GM19452 (cell line): Measurements from ENCODE around the gene KITLG.
"Not testable (repeated sequence)": the region's sequence is repeated elsewhere in the genome, so short reads cannot be mapped to it uniquely, and the experiment has no call there.

ENCODE experiments used
- ATAC-seq: cut with Tn5 transposase; IDR thresholded peaks from one replicate; pipeline ENCODE4 v1.9.1; 2021; ENCODE audit not compliant: unreplicated experiment

Gene KITLG, protein sequence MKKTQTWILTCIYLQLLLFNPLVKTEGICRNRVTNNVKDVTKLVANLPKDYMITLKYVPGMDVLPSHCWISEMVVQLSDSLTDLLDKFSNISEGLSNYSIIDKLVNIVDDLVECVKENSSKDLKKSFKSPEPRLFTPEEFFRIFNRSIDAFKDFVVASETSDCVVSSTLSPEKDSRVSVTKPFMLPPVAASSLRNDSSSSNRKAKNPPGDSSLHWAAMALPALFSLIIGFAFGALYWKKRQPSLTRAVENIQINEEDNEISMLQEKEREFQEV

DNA sequence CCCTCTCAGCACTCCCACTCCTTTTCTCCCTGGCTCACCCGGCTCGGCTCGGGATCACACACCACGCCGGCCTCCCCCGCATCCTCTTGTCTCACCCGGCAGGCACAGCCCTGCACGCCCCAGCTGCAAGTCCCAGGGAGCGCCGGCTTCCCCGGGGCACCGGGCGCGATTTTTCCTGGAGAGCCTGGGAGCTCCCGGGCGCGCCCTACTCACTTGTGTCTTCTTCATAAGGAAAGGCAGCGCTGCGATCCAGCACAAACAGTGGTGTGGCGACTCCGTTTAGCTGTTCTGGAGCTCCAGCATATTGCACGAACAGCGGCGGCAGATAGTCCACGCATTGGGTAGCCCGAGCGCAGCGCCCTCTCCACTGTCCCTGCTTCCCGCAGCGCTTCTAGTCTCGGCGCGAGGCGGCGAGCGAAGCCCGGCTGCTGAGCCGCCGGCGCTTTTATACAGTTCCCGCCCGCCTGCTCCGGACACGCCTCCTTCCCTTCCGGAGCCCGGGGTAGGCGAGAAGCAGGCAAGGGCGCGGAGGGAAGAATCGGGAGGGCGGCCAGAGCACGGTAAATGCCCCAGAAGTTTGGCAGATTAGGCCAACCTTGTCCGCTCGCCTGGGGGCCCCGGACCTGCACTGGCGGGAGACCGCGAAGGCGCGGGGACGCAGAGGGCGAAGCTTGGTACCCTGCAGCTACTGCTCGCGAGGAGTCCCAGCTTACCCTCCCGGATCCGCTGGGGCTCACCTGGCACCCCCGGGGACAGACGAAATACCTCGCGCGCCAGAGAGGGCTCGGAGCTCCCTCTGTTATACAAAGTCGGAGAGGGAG, at the start of gene KITLG:
Gene KITLG (minus strand): TSS at position 421 of the 821 bp plus-strand sequence. CDS start 193 bp downstream, at position 228.
- peak; percentile 76 for ATAC-seq

DNA sequence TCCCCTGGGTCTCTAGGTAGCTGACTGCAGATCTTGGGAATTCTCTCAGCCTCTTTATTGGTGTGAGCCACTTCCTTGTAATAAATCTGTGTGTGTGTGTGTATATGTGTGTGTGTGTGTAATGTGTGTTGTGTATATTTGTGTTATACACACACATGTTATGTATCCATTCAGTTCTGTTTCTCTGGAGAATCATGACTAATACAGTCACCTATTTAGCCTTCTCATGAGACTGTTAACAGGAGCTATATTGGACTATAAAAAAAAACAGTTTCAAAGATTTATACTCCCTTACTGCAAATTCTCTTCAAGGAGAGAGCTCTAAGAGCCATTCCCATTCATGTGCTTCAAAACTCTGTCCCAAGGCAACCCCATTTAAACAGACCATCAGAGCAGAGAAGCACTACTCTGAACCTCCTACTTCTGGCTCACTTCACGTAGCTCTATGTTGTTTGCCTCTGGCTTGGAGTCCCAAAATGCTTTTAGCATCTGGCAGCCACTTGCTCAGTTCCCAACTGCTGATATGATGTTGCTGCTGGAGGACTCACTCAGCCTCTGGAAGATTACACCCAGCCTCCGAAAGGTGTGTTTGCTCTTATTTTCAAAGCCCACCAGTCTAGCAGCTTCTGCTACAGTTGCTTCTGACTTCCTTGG, 48.7 kb upstream of the KITLG start:
- no peak for ATAC-seq

DNA sequence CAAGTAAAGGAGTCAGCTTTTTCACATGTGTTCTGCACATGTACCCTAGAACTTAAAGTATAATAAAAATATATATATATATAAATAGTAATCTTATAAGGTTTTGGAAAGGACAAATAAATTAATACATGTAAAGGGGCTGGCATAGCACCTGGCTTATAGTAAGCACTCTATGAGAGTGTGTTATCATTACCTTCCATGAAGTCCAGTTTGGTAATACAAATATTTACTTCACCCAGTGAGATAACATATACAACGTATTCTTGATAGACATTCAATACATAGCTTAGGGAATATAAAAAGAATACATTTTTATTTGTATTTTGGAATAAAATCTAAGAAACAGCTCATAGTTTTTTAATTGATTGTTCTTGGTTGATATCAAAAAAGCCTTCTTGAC, 47.8 kb upstream of the KITLG start:
- not testable (repeated sequence) for ATAC-seq

DNA sequence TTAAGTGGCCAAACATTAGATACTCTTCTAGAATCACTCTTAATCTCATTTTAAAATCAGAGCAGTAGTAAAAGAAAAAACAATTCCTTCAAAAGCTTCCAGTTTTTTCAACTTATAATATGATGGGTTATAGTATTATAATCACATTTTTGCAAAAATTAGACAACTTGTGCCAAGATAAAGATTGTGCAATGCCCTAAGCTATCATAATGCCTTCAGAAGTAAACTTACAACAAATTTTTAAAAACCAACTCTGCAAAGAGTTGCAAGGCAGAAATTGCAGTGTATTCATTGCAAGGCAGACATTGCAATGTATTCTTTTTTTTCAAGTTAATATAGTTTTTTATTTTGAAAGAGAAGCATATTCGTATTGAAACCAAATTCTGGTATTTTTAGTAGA, 47.2 kb upstream of the KITLG start:
- no peak for ATAC-seq

DNA sequence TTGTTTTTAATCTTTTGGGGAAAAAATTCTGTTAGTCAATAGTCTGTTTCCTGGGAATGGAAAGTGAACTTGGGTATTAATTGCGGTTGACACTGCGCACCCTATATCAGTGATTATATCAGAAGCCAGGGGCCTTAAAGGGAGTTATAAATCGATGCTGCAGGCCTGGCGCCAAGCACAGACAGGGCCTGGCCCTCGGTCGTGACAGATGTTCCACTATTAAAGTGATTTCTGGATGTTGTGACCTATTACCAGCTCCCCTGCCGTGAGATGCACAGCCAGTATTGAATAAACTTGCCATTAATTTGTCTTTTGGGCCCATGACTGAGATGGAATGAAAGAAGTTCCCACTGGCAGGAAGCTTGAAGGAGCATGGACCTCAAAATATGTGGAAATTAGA, 45.1 kb upstream of the KITLG start:
- no peak for ATAC-seq

DNA sequence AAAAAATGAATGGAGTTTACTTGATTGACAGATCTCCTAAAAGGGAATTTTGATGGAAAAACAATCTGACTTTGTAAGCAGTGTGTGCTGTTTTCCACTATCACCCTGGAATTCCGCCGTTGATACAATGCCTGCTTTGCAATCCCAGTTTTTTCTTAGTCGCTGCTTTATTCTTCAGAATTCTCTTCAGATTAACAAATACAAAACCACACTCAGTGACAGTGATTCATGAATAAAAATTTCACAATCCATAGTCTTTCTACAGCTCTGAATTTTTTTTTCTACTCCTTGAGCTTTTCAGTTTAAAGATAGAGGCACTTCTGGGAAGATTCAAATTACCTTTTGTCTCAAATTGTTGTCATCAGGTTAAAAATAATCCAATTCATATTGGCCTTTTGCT, 44.6 kb upstream of the KITLG start:
- ATAC-seq, result no peak

DNA sequence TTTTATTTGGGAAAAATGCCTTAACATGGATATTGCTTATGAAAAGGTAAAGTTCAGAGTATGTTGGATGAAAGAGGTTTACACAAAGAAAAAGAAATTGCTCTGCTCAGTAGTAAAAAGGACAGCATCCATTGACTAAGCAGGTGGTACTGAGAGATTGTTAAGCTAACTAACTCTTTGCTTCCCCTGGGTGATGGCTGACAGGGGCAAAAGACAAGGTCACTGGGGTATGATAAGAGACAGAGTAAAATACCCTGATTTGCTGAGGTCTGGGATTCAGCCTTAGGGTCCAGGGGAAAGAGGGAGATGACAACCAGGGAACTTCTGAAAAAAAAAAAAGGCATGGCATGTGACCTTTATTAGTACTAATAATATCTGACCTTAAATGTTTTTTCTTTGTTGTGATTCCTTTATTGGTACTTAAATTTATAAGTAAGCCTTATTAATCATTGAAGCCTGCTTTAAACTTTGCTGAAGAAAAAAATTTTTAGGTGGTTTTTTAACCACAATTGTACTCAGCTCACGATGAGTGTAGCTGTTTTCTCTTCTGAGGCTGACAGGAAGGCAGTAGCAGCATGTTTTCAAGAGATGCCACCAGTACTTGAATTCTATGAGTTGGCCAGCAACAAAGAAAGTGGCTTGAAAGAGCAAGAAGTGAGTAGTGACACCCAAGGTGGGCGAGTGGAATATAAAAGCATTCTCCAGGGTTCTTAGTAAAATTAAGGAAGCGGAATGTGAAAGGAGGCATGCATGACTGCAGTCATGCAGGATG, 43.7 kb upstream of the KITLG start:
- ATAC-seq, result no peak

DNA sequence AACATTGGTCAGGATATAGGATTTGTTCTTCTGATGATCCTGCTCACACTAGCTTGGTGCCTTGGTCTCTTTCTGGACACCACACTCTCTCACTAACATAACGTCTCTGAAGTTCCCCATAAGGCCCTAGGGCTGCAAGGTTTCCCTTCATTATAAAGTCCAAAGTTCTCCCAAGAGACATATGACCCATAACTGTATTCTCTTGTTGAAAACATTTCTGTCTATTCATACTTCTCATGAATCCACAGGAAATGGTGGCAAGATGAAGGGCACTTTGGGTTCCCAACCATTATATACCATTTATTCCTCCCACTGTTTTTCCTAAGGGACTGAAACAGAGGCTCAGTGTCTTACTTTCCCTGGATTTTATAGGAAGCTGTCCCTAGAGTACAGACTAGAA, 37.1 kb upstream of the KITLG start:
- ATAC-seq, result no peak

DNA sequence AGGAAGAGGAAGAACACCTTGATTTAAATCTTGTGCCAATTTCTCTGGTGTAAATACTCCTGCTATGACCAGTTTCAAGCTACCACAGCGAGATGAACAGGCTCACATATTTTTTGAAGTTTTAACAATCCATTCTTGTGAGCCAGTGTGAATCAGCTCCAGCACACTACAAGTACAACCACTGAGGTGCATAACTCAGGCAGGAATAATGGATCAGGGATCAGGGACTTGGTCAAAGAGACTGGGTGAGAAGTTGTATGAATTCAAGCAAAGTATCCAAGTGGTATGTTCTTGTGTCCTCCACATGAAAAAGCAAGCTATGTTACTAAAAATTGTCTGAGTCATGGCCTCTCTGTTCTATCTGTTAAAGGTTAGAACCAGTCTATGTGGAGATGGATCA, 35.2 kb upstream of the KITLG start:
- ATAC-seq, result no peak

DNA sequence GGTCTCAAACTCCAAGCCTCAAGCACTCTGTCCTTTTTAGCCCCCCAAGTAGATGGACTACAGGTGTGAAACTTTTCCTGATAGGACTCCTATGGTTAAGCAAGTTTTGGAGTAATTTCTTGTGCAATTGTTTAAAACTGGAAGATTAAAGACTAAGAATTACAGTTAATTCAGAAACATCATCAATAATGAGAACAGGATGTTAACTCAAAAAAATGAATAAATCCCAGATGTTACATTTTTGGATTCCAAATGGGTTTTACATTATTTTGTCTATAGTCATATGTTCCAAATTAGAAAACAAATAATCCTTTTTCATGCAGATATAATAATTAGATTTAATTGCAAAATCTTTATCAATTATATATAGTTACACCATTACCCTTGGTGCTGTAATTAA, 24.4 kb upstream of the KITLG start:
- ATAC-seq, result no peak

DNA sequence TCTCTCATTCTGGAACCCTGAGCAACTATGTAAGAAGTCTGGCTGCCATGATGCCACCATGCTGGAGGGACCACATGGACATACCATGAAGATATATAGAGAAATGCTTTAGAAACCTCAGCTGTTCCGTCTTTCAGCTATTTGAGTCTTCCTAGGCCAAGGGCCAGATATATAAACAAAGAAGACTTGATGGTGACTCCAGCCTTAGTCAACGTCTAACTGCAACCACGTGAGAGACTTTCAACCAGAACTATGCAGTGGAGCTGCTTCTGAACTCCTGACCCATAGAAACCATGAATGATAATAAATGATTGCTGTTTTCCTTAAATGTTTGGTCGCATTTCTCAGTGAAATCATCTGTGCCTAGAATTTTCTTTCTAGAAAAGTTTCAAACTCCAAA, 20.0 kb upstream of the KITLG start:
- ATAC-seq, result no peak

DNA sequence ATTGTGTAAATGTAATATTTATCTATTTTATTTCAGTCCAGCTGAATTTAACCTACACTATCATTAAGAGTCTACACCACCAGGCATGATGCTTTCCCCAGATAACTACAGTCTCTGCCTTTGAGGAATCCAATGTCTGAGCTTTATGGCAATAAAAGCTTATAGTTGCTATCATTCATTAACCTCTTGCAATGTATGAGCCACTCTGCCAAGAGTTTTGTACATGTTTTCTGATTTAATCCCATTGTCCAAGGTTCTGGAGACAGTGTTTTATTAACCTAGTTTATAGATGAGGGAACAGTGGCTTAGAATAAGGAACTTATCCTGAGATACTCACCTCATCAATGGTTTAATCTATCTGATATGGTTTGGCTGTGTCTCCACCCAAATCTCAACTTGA, 17.1 kb upstream of the KITLG start:
- no peak for ATAC-seq

DNA sequence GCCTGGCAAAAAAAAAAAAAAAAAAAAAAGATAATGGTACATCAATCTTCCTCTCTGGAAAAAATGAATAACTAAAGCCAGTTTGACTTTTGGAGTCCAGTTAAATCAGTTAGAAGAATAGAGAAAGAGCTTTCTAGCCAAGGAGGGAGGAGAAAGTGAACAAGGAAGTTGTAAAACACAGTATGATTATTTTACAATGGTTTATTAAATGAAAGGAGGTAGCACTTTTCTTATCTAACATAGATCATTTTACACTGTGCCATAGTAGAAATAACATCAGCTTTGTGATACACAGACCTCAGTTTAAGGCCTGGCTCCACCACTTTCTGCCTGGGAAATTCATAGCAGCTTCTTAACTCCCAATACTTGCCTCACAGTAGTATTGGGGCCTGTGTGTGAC, 15.4 kb upstream of the KITLG start:
- ATAC-seq, result no peak

DNA sequence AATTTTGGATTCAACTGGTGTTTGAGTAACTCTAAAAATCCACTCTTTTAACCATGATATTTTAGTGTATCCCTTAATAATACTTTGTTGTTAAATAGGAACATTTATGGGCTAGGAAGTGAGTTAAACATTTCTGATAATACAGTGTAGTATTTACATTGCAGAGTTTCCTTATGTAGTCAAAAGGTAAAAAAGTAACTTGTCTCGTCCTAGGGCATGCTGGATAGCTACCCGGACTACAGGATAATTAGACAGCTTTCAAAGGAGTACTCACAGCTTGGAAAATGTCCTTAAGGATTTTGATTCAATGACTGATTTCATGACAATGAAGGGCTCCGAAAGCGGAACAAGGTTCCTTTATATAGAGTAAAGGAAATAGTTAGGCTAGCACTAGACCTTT, 14.5 kb upstream of the KITLG start:
- no peak for ATAC-seq

DNA sequence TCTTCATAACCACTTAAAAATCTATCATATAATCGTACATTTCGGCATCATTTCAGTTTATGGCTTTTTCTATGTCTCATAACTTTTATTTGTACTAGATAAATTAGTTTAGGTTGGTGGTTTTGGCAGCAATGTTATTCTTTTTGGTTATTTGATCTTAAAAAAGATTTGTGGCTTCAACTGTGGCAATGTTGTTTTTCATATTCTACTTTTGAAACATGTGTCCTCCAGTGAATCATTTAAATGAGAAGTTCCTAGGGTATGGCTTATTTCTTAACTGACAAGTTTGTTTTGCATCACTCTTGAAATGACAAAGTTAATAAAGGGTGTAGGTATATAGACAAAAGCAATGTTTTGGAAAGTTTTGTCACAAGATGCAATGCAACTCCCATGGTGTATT, 11.1 kb upstream of the KITLG start:
- no peak for ATAC-seq

DNA sequence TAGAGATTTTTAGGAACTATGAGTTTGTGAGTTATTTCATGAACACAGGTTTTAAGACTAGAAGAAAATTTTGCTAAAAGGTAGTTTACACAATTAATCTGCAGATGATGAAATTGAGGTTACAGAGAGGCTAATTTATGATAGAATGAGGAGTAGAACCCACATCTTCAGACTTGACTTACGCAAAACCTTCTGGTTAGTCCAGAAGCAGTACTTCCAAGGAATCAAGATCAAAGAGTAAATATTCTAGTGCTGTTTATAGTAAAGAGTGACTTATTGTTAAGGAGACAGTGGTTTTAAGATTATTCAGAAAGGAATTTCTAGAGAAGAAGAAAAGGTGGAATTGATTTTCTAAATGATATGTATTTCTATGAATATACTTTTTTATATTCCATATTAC, 10.6 kb upstream of the KITLG start:
- no peak for ATAC-seq

DNA sequence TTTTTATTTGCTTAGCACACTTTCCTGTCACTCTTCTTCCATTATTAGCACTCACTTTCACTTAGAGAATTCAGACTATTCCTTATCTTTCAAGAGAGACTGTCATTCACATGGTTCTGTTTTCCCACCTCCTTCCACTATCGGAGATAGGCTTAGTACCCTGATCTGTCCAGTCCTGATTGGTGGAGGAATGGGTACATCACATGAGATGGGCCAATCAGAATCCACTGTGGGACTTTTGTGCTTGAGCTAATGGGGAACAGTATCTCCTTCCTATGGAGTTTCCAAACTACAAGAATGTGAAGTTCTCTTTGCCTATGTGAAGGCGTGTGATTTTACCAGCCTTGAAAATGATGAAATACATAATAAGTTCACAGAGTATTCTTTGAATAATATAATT, 4.8 kb upstream of the KITLG start:
- ATAC-seq, result no peak

DNA sequence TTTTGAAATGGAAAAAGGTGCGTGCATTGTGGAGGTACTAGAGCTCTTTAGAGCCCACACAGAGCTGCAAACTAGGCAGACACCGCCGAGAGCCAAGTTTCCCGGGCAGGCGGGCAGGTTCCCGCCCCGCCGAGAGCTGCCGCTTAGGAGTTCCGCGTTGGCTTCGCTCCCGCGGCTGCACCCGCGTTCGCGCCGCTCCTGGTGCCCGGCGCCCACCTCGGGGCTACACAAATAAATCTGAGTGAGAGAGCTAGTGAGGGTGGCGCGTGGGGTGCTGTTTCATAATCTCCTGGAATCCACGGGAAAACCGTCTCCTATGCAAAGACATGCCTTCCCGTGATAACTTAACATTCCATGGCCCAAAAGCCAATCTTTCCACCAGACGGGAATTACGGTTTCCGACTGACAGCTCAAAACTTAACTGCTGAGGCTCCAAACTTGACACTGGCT, 645 bp downstream of the KITLG start:
- ATAC-seq, result no peak

DNA sequence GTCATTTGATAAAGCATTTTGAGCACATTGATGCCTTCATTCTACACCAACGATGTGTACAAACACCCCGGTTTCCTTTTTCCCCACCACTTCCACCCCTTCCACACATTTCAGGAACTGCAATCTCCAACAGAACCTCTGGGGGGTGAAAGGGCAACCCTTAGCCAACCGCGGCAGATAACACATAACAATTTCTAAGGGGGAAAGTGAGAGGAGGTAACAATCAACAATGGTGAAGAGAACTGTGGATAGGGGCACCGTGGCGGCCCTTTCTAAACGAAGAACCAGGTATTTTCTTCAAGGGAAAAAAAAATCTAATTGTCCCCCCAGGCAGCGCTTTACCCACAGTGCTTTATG, 1.1 kb downstream of the KITLG start:
- ATAC-seq, result no peak

DNA sequence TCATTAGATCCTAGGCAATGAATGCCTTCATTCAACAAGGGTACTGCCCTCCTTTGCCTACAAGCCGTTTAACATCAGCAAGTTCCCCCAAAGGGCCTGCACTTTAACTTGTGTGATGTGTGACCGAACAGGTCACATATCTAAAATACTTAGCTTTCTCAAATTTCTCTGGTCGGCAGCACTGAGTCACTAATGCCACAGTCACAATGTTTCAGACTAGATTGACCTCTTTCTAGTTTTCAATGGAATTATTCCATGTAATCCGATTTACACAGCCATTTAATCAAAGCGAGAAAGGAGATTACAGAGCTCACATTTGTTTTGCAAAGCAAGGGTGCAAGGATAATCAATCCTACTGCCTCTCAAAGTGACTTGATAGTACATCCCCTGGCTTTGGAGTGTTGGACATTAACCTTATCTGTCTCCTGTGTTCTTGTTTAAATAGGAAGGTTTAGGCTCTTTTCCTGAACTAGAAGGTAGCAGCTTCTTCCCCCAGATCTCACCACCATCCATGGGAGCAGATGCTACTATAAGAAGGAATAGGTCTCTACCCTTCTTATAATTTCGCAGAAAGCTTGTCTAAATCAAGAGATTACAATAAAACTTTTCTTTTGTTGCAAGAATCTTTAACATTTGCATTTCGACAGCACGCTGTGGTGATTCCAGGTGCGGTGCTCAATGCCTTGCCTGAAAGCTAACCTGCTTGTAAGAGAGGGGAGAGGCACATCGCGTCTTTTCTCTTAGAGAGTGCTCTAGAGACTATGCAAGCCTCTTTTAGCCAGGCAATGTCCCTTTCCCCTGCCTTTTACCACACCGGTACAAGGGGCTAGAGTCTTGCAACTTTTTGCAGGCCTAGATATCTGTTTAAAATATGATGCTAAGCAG, 1.8 kb downstream of the KITLG start:
- ATAC-seq, result no peak
